Mesothelial cell of epicardium (in vitro differentiated cells): ENCODE data around the gene MRFAP1. TPM values are rescaled to one million over a fixed set of nuclear protein-coding genes. Genes with fewer than 3 reads are reported as not detected.

Source experiments
- DNase-seq, 2 experiments: peaks; one replicate each; pipeline ENCODE4 v3.0.0; 2021; ENCODE audit warnings: low spot score in 2 of 2; ENCODE audit not compliant: unreplicated experiment in 2 of 2
- H3K27ac Mint-ChIP-seq: 2 replicates; pipeline ENCODE4 v1.8.0; 2021; ENCODE audit warnings: mixed read lengths
- H3K27me3 Mint-ChIP-seq: 2 replicates; pipeline ENCODE4 v1.8.0; 2021; ENCODE audit warnings: low read depth, mixed read lengths
- H3K36me3 Mint-ChIP-seq: 2 replicates; pipeline ENCODE4 v1.8.0; 2021; ENCODE audit warnings: mixed read lengths
- H3K4me1 Mint-ChIP-seq: 2 replicates; pipeline ENCODE4 v1.8.0; 2021; ENCODE audit warnings: mixed read lengths
- H3K4me3 Mint-ChIP-seq: 2 replicates; pipeline ENCODE4 v1.8.0; 2021; ENCODE audit warnings: mild to moderate bottlenecking, moderate library complexity, mixed read lengths
- H3K9me3 Mint-ChIP-seq: 2 replicates; pipeline ENCODE4 v1.8.0; 2021; ENCODE audit warnings: mixed read lengths
- total RNA-seq: library from RNA; stranded (reverse); gene quantifications from 3 replicates; pipeline ENCODE4 v1.2.1, GENCODE V29; 2021
- TF ChIP-seq, protein P1 (sequence below): fragments of 200-600 bp; sonication (generic); IDR thresholded peaks from one replicate; pipeline ENCODE4 v1.5.0; 2021; ENCODE audit warnings: antibody characterized with exemption; ENCODE audit not compliant: unreplicated experiment

MRFAP1 gene
- total RNA-seq, 1 donor from 2014 or later, result 242 TPM

DNA sequence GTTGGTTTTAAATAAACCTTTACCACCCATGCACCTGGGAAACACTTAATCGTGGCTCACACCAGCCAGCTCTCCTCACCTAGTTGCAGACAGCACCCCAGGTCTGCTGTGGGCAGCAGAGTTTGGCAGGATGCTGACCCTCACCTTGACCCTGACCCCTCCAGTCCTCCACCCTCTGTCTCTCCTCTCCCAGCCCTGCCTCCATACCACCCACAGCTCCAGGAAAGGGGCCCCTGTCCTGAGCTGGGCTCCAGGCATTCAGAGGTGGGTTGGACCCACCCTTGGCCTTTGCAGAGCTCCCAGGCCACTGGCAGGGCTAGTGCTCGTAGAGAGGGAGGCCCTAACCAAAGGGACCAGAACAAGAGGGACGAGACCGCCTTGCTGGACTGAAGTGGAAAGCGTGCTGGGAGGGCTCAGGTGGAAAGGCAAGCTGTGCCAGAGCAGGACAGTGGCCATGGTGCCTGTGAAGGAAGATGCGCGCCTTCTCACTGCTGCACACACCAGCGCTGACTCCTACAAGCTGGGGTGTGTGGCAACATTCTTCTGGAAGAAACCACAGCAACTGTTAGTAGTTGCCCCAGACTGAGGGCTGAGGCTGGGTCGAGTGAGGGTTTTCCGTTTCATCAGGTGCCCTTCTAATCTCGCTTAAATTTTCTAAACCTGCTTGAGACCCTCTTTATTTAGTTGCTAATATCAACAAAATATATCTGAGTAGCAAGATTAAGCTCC, 42.5 kb downstream of the MRFAP1 start:
- Mint-ChIP-seq H3K9me3 (peaks cover 10% of the 10 kb centered on the region), H3K4me3 (no peak overlapping the region), H3K27ac (no peak overlapping the region), H3K27me3 (no peaks in the 10 kb centered on the region), H3K36me3 (peaks cover 26% of the 10 kb centered on the region), H3K4me1 (peaks cover 6% of the 10 kb centered on the region)
- TF ChIP-seq, protein P1, sequence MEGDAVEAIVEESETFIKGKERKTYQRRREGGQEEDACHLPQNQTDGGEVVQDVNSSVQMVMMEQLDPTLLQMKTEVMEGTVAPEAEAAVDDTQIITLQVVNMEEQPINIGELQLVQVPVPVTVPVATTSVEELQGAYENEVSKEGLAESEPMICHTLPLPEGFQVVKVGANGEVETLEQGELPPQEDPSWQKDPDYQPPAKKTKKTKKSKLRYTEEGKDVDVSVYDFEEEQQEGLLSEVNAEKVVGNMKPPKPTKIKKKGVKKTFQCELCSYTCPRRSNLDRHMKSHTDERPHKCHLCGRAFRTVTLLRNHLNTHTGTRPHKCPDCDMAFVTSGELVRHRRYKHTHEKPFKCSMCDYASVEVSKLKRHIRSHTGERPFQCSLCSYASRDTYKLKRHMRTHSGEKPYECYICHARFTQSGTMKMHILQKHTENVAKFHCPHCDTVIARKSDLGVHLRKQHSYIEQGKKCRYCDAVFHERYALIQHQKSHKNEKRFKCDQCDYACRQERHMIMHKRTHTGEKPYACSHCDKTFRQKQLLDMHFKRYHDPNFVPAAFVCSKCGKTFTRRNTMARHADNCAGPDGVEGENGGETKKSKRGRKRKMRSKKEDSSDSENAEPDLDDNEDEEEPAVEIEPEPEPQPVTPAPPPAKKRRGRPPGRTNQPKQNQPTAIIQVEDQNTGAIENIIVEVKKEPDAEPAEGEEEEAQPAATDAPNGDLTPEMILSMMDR, result no peak
- no peak for DNase-seq

DNA sequence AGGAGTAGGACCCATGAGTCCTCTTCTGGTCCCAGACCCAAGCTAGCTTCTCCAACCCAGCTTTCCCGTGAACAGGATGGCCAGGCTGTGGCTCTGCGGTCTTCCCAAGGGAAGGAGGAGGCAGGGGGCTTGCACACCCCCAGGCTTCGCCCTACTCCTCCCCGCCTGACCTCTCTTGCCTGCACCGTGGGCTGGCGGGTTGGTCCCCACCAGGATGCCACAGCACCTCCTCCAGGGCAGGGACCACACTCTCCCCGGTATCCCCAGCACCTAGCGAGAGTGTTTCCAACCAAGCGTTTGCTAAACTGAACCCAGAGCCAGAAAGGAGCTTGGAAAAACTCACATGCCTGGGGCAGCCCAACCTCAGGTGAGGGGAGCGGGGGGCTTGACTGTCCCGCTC, 44.2 kb downstream of the MRFAP1 start:
- DNase-seq, result no peak
- no peaks in the 10 kb centered on the region for H3K27me3 Mint-ChIP-seq
- H3K4me1 Mint-ChIP-seq, result peaks cover 23% of the 10 kb centered on the region
- TF ChIP-seq, protein P1, result no peak
- no peak overlapping the region for H3K27ac Mint-ChIP-seq
- H3K4me3 Mint-ChIP-seq, result no peak overlapping the region
- H3K36me3 Mint-ChIP-seq, result peaks cover 16% of the 10 kb centered on the region
- H3K9me3 Mint-ChIP-seq, result peaks cover 10% of the 10 kb centered on the region

DNA sequence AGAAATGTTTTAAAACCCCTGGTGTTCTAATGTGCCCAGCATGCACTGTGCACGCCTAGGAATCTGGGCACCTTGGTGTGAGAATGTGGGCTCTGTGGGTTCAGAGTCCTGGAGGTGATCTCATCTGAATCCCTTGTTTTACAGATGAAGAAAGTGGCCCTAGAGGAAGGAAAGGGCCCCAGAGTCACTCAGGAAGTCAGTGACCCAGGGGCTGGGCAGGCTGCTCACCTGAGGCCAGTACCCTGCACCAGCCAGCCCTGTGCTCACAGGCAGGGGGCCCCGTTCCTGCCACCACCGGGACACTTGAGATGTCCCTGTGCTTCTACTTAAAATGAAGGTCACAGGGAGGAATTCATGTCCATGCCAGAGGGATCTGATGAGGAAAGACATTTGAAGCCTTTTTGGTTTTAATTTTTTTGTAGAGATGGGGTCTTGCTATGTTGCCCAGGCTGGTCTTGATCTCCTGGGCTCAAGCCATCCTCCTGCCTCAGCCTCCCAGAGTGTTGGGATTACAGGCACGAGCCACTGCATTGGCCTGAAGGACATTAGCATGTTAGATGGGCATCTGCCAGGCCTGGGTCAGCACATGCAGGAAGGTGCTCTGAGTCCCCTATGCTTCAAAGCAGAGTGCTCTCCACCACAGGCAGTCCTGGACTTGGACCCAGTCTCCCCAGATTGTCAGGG, 45.8 kb downstream of the MRFAP1 start:
- Mint-ChIP-seq H3K9me3 (peaks cover 3% of the 10 kb centered on the region), H3K36me3 (peaks cover 5% of the 10 kb centered on the region), H3K4me3 (no peak overlapping the region), H3K4me1 (peaks cover 31% of the 10 kb centered on the region), H3K27ac (no peak overlapping the region), H3K27me3 (no peaks in the 10 kb centered on the region)
- DNase-seq, result no peak
- TF ChIP-seq, protein P1, result no peak

DNA sequence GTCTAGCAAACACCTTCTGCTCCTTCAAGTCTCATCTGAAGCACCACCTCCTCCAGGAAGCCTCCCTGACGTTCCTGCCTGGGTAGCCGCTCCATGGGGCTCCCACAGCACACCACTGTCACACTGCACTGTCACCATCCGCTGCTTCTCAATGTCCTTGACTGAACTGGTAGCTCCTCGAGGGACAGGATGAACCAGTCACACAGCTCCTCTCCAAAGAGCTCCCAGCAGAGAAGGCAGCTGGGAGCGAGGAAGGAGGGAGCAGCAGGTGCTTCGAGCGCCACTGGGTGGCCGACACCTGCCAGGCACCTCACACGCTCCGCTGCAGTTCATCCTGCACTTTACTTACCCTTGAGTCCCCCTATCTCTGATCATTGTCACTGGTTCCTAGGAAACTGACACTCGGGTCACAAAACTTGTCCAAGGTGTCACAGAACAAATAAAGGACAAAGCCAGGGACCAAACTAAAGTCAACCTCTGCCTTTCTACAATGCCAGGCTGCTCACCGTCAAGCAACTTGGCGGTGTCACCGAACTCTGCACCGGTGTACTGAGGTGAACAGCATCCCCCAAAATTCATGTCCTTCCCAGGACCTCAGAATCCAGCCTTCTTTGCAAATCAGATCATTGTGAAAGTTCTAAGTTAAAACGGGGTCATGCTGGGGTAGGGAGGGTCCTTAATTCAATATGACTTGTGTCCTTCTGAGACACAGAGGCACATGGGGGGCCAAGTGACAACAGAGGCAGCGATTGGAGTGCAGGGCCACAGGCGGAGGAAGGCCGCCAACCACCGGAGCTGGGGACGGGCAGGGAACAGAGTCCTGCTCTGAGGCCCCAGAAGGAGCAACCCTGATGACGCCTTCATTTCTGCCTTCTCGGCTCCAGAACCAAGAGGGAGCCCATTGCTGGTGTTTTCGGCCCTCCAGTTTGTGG, 47.7 kb downstream of the MRFAP1 start:
- no peak for DNase-seq
- TF ChIP-seq, protein P1, result no peak
- H3K36me3 Mint-ChIP-seq, result peaks cover 5% of the 10 kb centered on the region
- H3K4me3 Mint-ChIP-seq, result peak overlapping the region; percentile 30
- H3K9me3 Mint-ChIP-seq, result peaks cover 3% of the 10 kb centered on the region
- peaks cover 42% of the 10 kb centered on the region for H3K4me1 Mint-ChIP-seq
- no peaks in the 10 kb centered on the region for H3K27me3 Mint-ChIP-seq
- peak overlapping the region; percentile 98 for H3K27ac Mint-ChIP-seq

DNA sequence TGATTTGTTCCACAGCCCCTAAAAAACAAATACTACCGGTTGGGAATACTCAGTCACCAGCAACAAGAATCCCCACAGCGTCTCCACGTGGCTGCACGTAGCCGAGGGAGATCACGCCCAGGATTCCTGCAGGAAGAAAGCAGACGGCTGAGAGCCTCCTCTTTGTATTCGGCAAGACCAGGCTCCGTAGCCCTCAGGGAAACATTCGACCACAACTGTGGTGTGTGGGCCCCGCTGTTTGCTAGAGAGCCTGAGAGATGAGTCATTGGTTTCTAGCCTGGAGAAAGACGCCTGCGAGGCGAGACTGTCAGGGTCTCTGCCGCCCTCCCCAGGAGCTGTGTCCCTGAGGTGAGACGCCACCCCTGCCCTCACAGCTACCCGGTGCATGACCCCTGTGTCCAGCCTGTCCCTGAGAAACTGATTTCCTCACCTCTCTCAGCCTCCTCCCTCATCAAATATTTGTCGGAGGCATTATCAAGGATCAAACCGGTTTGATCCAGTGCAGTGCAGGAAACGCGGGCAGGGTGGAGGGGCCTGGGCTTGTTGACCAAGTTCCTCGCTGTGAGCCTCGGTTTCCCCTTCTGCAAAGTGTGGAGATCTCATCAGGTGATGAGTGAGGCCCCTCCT, 48.5 kb downstream of the MRFAP1 start:
- peak; percentile 48 to 73 for DNase-seq
- Mint-ChIP-seq H3K27ac (peak overlapping the region; percentile 98), H3K4me3 (peak overlapping the region; percentile 30), H3K9me3 (peaks cover 3% of the 10 kb centered on the region), H3K4me1 (peaks cover 49% of the 10 kb centered on the region), H3K36me3 (peaks cover 5% of the 10 kb centered on the region), H3K27me3 (no peaks in the 10 kb centered on the region)
- TF ChIP-seq, protein P1, result no peak
